HAP-1 (cell line): ENCODE measurements around the gene CLDN12.
"Not testable (repeated sequence)": the region's sequence is repeated elsewhere in the genome, so short reads cannot be mapped to it uniquely, and the experiment has no call there.

Experiments
- DNase-seq, 2 experiments: peaks; one replicate each; pipeline ENCODE4 v3.0.0-alpha.2; 2016 to 2020; ENCODE audit warnings: low spot score in 2 of 2
- H3K27me3 ChIP-seq: fragments of 250-450 bp; sonication (Bioruptor Pico); 2 replicates; pipeline ENCODE4 v1.5.1; 2020; ENCODE audit warnings: low read depth, mild to moderate bottlenecking, moderate library complexity
- H3K36me3 ChIP-seq: fragments of 250-450 bp; sonication (Bioruptor Pico); replicated peaks from 2 replicates; pipeline ENCODE4 v1.5.1; 2020; ENCODE audit warnings: mild to moderate bottlenecking
- H3K4me1 ChIP-seq: fragments of 250-450 bp; sonication (Bioruptor Pico); 2 replicates; pipeline ENCODE4 v1.5.1; 2020; ENCODE audit warnings: mild to moderate bottlenecking
- H3K4me3 ChIP-seq: fragments of 250-450 bp; sonication (Bioruptor Pico); 2 replicates; pipeline ENCODE4 v1.5.1; 2020; ENCODE audit warnings: mild to moderate bottlenecking, moderate library complexity
- H3K9me3 ChIP-seq: fragments of 250-450 bp; sonication (Bioruptor Pico); 2 replicates; pipeline ENCODE4 v1.5.1; 2020; ENCODE audit warnings: mild to moderate bottlenecking, moderate library complexity
- in situ Hi-C: fragments of 300-500 bp; cut with MboI; formaldehyde crosslinking; loops from 3 replicates; pipeline ENCODE4 v1.14.3; 2020; ENCODE audit warnings: low sequenced_read_pairs, inconsistent platforms, mixed read lengths

Gene CLDN12

GRCh38 chr7:90455163-90456030 is 52.1 kb downstream of the CLDN12 start:
- H3K9me3 ChIP-seq = no peaks in the 10 kb centered on the region
- H3K4me1 ChIP-seq = peaks cover 12% of the 10 kb centered on the region
- in situ Hi-C loops = loop anchor here (25.0 kb wide), 1 partner anchor 582 kb away; no protein-coding TSS in a partner anchor
- H3K27me3 ChIP-seq = no peaks in the 10 kb centered on the region
- H3K36me3 ChIP-seq = no peaks in the 10 kb centered on the region
- H3K4me3 ChIP-seq = no peak overlapping the region; the same call in 1 of the 2 replicates
- DNase-seq = peak; percentile 32 to 75

DNA sequence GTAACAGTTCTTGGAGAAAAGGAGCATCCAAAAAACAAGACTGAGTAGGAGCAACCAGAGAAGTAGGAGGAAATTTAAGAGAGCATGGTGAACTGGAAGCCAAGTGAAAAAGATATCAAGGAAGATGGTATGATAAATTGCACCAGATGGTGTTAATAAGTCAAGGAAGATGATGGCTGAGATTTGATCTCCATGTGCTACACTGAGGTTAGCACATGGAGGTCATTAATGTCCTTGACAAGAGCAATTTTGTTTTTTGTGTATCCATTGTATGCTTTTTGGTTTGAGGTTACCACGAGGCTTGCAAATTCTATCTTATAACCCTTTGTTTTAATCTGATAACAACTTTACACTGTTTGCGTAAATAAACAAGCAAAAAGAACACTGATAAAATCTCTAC is 54.8 kb downstream of the CLDN12 start:
- Histone ChIP-seq H3K36me3 (no peaks in the 10 kb centered on the region), H3K4me3 (no peak overlapping the region), H3K4me1 (peaks cover 12% of the 10 kb centered on the region), H3K9me3 (no peaks in the 10 kb centered on the region), H3K27me3 (no peaks in the 10 kb centered on the region)
- in situ Hi-C loops = loop anchor here (25.0 kb wide), 1 partner anchor 579 kb away; no protein-coding TSS in a partner anchor
- DNase-seq = no peak

DNA sequence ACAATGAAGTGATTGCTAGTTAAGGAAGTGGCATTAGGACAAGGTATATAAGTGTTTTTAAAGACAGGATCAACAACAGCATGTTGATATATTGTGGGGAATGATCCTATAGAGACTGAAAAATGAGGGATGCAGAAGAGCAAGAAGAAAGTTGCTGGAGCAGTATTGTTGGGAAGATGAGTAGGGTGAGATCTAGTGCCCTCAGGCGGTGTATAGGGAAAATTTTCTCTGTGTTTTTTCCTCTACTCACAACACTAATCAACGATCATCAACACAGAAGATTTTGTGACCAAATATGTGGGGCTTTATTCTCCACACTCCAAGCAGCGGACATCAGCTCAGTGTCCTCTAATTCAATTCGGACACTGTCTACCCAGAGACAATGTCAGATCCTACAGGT is 56.6 kb downstream of the CLDN12 start:
- H3K27me3 ChIP-seq = no peaks in the 10 kb centered on the region
- peaks cover 8% of the 10 kb centered on the region for H3K9me3 ChIP-seq
- peaks cover 11% of the 10 kb centered on the region for H3K4me1 ChIP-seq
- H3K4me3 ChIP-seq = no peak overlapping the region
- in situ Hi-C loops = loop anchor here (25.0 kb wide), 1 partner anchor 577 kb away; no protein-coding TSS in a partner anchor
- DNase-seq = peak; percentile 22 to 46
- H3K36me3 ChIP-seq = no peaks in the 10 kb centered on the region

DNA sequence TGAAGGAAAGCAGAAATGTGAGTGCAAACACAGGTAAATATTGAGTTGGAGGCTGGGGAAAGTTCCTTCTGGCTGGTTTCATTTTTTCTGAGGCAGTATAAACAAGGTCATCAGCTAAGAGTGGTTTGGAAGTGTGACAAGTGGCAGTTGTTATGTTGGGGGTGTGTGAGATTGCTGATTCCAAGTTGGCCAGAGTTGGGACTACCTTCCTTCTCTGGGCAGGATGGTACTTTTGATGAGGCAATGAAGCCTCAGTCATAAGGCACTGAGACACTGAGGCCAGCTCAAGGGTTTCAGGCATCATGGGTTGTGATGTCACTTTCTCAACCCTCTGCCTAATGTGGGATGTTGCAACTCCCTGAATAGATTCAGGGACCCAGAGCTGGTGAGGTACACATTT is 58.0 kb downstream of the CLDN12 start:
- DNase-seq = no peak
- Histone ChIP-seq H3K27me3 (no peaks in the 10 kb centered on the region), H3K9me3 (peaks cover 8% of the 10 kb centered on the region), H3K4me1 (no peaks in the 10 kb centered on the region), H3K4me3 (no peak overlapping the region), H3K36me3 (no peaks in the 10 kb centered on the region)
- in situ Hi-C loops = loop anchor here (25.0 kb wide), 1 partner anchor 576 kb away; no protein-coding TSS in a partner anchor

DNA sequence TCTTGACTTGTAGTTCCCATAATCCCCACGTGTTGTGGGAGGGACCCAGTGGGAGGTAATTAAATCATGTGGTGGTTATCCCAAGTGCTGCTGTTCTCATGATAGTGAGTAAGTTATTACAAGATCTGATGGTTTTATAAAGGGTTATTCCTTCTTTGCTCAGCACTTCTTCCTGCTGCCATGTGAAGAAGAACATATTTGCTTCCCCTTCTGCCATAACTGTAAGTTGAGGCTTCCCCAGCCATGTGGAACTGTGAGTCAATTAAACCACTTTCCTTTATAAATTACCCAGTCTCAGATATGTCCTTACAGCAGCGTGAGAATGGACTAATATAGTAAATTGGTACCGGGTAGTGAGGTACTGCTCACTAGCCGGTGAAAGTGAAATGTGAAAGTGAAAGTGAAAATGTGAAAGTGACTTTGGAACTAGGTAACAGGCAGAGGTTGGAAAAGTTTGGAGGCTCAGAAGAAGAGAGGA is 59.9 kb downstream of the CLDN12 start:
- not testable (repeated sequence) for H3K4me3 ChIP-seq, H3K36me3 ChIP-seq, DNase-seq, H3K4me1 ChIP-seq, H3K27me3 ChIP-seq, H3K9me3 ChIP-seq
- in situ Hi-C loops = loop anchor here (25.0 kb wide), 1 partner anchor 574 kb away; no protein-coding TSS in a partner anchor
